ENCODE measurements around the gene OARD1. TPM values are rescaled to one million over a fixed set of nuclear protein-coding genes. Genes with fewer than 3 reads are reported as not detected.

The OARD1 gene
- total and polyA plus RNA-seq, 2 of the 8 experiments (the other 6 are each of a cell fraction or from before 2014, with no cell fraction given): 16.8 to 35.8 TPM

- TF ChIP-seq CTCF (IDR thresholded peaks at IDR 0.05; ENCODE audit: control extremely low read depth in 1 of 3, insufficient read depth in 1 of 3, low read depth in 1 of 3, low read length in 3 of 3) (peak; percentile 89 to 99 (median 92)), SRF (IDR thresholded peaks at IDR 0.05; ENCODE audit: low read depth, low read length) (no peak), ATF2 (IDR thresholded peaks at IDR 0.05; ENCODE audit: low read length) (no peak), ZNF274 (IDR thresholded peaks at IDR 0.05; ENCODE audit: borderline replicate concordance, extremely low read depth, low read length) (no peak), SIN3A (conservative IDR thresholded peaks at IDR 0.05 in 1 of 2, IDR thresholded peaks at IDR 0.05 in 1 of 2; ENCODE audit: low read depth in 1 of 2, low read length in 2 of 2) (peak in 1 of 2 experiments; percentile 61; a peak in 2 of 4 replicates), TAF1 (IDR thresholded peaks at IDR 0.05; ENCODE audit: low read depth, low read length) (peak; percentile 47), BACH1 (IDR thresholded peaks at IDR 0.05; ENCODE audit: low read length) (peak; percentile 8; the same call in 1 of the 2 replicates), EGR1 (IDR thresholded peaks at IDR 0.05; ENCODE audit: borderline replicate concordance, low read depth, low read length) (no peak), SAP30 (IDR thresholded peaks at IDR 0.05; ENCODE audit: insufficient read depth, insufficient replicate concordance, low read length) (peak; percentile 51), GABPA (IDR thresholded peaks at IDR 0.05; ENCODE audit: borderline replicate concordance, insufficient read depth, low read length) (peak; percentile 59; the same call in 1 of the 2 replicates), GTF2F1 (IDR thresholded peaks at IDR 0.05; ENCODE audit: borderline replicate concordance, low read depth, low read length) (0 out of 2 replicates have a peak, but pooled peaks have one; percentile 20), PHF8 (conservative IDR thresholded peaks at IDR 0.05; ENCODE audit: low read depth, low read length) (peak; percentile 54; the same call in 1 of the 2 replicates), SIRT6 (IDR thresholded peaks at IDR 0.05; ENCODE audit: low read length) (no peak), BCL11A (IDR thresholded peaks at IDR 0.05; ENCODE audit: low read depth in 2 of 2, low read length in 2 of 2) (no peak), CBX8 (IDR thresholded peaks at IDR 0.05; ENCODE audit: borderline replicate concordance, low read depth, low read length) (no peak), YY1 (IDR thresholded peaks at IDR 0.05; ENCODE audit: low read depth, low read length) (peak; percentile 65; the same call in 1 of the 2 replicates)
- TF ChIP-seq, protein P1, sequence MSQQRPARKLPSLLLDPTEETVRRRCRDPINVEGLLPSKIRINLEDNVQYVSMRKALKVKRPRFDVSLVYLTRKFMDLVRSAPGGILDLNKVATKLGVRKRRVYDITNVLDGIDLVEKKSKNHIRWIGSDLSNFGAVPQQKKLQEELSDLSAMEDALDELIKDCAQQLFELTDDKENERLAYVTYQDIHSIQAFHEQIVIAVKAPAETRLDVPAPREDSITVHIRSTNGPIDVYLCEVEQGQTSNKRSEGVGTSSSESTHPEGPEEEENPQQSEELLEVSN (IDR thresholded peaks at IDR 0.05): peak; percentile 74
- TF ChIP-seq, protein P2, sequence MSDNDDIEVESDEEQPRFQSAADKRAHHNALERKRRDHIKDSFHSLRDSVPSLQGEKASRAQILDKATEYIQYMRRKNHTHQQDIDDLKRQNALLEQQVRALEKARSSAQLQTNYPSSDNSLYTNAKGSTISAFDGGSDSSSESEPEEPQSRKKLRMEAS (IDR thresholded peaks at IDR 0.05): peak; percentile 80; the same call in 1 of the 2 replicates
These were observed 44.2 kb downstream of the OARD1 start (continued) for GRCh38 chr6:41027799-41028560.
